ENCODE measurements around the gene EWSR1. TPM values are rescaled to one million over a fixed set of nuclear protein-coding genes. Genes with fewer than 3 reads are reported as not detected.
A peak's percentile ranks its signal among the peaks of the same experiment; 100 is the strongest.
"Not testable (repeated sequence)": the region's sequence is repeated elsewhere in the genome, so short reads cannot be mapped to it uniquely, and the experiment has no call there.

Gene EWSR1
- total RNA-seq, 1 experiment from 2014 or later, result 211 TPM

GRCh38 chr22:29244785-29245625, 23.1 kb upstream of the EWSR1 start:
- DNase-seq (ENCODE audit: low read depth, low spot score), result no peak
- in situ Hi-C loops (cut with HindIII; ENCODE audit: low pct_unique_long_range_greater_than_20kb, low sequenced_read_pairs), result no loop called here

GRCh38 chr22:29245626-29246385, 22.3 kb upstream of the EWSR1 start:
- in situ Hi-C loops (cut with HindIII; ENCODE audit: low pct_unique_long_range_greater_than_20kb, low sequenced_read_pairs), result no loop called here
- DNase-seq (ENCODE audit: low read depth, low spot score), result peak; percentile 76

- DNase-seq (ENCODE audit: low read depth, low spot score); in situ Hi-C loops (cut with HindIII; ENCODE audit: low pct_unique_long_range_greater_than_20kb, low sequenced_read_pairs): not testable (repeated sequence)
Measured at GRCh38 chr22:29247891-29248290, 20.2 kb upstream of the EWSR1 start.

- in situ Hi-C loops (cut with HindIII; ENCODE audit: low pct_unique_long_range_greater_than_20kb, low sequenced_read_pairs), result no loop called here
- no peak for DNase-seq (ENCODE audit: low read depth, low spot score)
Measured at GRCh38 chr22:29251265-29251664, 16.8 kb upstream of the EWSR1 start.

- no peak for DNase-seq (ENCODE audit: low read depth, low spot score)
- in situ Hi-C loops (cut with HindIII; ENCODE audit: low pct_unique_long_range_greater_than_20kb, low sequenced_read_pairs), result no loop called here
Measured at GRCh38 chr22:29251981-29252911, 15.8 kb upstream of the EWSR1 start.

GRCh38 chr22:29253561-29254285, 14.3 kb upstream of the EWSR1 start:
- DNase-seq (ENCODE audit: low read depth, low spot score), result no peak
- in situ Hi-C loops (cut with HindIII; ENCODE audit: low pct_unique_long_range_greater_than_20kb, low sequenced_read_pairs), result no loop called here

GRCh38 chr22:29254286-29254660, 13.8 kb upstream of the EWSR1 start:
- DNase-seq (ENCODE audit: low read depth, low spot score), result no peak
- in situ Hi-C loops (cut with HindIII; ENCODE audit: low pct_unique_long_range_greater_than_20kb, low sequenced_read_pairs), result no loop called here

- no peak for DNase-seq (ENCODE audit: low read depth, low spot score)
- in situ Hi-C loops (cut with HindIII; ENCODE audit: low pct_unique_long_range_greater_than_20kb, low sequenced_read_pairs), result no loop called here
Measured at GRCh38 chr22:29255064-29255621, 12.9 kb upstream of the EWSR1 start.

- DNase-seq (ENCODE audit: low read depth, low spot score), result no peak
- in situ Hi-C loops (cut with HindIII; ENCODE audit: low pct_unique_long_range_greater_than_20kb, low sequenced_read_pairs), result no loop called here
Measured at GRCh38 chr22:29256606-29257325, 11.3 kb upstream of the EWSR1 start.

- in situ Hi-C loops (cut with HindIII; ENCODE audit: low pct_unique_long_range_greater_than_20kb, low sequenced_read_pairs), result no loop called here
- DNase-seq (ENCODE audit: low read depth, low spot score), result no peak
Measured at GRCh38 chr22:29257751-29258181, 10.3 kb upstream of the EWSR1 start.

- DNase-seq (ENCODE audit: low read depth, low spot score), result no peak
- in situ Hi-C loops (cut with HindIII; ENCODE audit: low pct_unique_long_range_greater_than_20kb, low sequenced_read_pairs), result no loop called here
Measured at GRCh38 chr22:29258407-29259252, 9.4 kb upstream of the EWSR1 start.

- peak; percentile 36 for DNase-seq (ENCODE audit: low read depth, low spot score)
- in situ Hi-C loops (cut with HindIII; ENCODE audit: low pct_unique_long_range_greater_than_20kb, low sequenced_read_pairs), result no loop called here
Measured at GRCh38 chr22:29259253-29259899, 8.7 kb upstream of the EWSR1 start.

GRCh38 chr22:29260031-29260560, 8.0 kb upstream of the EWSR1 start:
- DNase-seq (ENCODE audit: low read depth, low spot score), result no peak
- in situ Hi-C loops (cut with HindIII; ENCODE audit: low pct_unique_long_range_greater_than_20kb, low sequenced_read_pairs), result no loop called here

GRCh38 chr22:29260601-29261315, 7.3 kb upstream of the EWSR1 start:
- in situ Hi-C loops (cut with HindIII; ENCODE audit: low pct_unique_long_range_greater_than_20kb, low sequenced_read_pairs), result no loop called here
- no peak for DNase-seq (ENCODE audit: low read depth, low spot score)

Data from SK-MEL-5 (cell line).